ENCODE data around the gene GBGT1.

GRCh38 chr9:133180953-133181352 is 17.2 kb upstream of the GBGT1 start:
- TF ChIP-seq CTCF (IDR thresholded peaks at IDR 0.05) = no peak
- TF ChIP-seq POLR2A (IDR thresholded peaks at IDR 0.05) = no peak

Measured in Peyer's patch (tissue), 4 donors.